SHP77 (cell line): ENCODE results near the gene TCF23.
"Not testable (repeated sequence)": the region's sequence is repeated elsewhere in the genome, so short reads cannot be mapped to it uniquely, and the experiment has no call there.

ENCODE experiments used
- DNase-seq, 2 experiments: peaks; one replicate each; lab custom pipeline; 2025; lab: John Stamatoyannopoulos, UW

The TCF23 gene

DNA sequence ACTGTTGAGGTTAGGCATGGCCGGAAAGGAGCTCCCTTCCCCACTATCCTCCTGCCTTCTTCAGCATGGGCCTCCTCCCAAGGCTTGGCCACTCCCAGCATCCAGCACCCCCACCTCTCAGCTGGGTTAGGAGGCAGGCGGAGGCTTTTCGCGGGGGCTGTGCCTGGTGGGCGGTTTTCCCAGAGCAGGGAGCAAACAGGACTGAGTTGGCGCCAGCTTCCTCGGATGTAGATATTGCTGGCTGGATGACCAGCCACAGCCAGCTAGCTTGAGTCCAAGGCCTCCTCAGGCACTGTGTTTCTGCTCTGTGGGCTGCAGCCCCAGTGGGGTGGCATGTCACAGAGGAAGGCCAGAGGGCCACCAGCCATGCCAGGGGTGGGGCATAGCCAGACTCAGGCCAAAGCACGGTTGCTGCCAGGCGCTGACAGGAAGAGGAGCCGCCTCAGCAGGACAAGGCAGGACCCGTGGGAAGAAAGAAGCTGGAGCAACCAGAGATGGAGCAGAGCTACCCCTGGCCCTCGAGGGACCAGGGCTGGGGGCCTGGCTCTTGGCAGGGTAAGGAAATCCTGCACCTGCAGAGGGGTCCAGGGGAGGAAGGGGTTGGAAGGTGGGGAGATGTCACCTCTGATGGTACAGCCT is at the start of gene TCF23:
TSS of gene TCF23 (plus strand) at position 204 of the 639 bp plus-strand sequence. CDS start at position 334, 130 bp downstream.
- no peak for DNase-seq

DNA sequence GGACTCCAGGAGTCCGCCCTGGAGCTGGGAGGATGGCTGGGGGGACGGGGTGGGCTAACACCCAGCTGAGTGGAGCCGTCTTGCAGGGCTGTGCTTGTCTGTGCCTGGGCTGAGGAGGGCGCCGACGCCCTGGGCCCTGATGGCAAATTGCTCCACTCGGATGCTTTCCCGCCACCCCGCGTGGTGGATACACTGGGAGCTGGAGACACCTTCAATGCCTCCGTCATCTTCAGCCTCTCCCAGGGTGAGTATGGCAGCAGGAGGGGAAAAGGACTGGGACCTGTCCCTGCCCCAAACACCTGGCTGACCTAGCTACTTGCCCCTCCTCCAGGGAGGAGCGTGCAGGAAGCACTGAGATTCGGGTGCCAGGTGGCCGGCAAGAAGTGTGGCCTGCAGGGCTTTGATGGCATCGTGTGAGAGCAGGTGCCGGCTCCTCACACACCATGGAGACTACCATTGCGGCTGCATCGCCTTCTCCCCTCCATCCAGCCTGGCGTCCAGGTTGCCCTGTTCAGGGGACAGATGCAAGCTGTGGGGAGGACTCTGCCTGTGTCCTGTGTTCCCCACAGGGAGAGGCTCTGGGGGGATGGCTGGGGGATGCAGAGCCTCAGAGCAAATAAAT is 49.4 kb upstream of the TCF23 start:
- DNase-seq = no peak

- no peak for DNase-seq
Measured at GRCh38 chr2:27100036-27100435, 48.8 kb upstream of the TCF23 start.

DNA sequence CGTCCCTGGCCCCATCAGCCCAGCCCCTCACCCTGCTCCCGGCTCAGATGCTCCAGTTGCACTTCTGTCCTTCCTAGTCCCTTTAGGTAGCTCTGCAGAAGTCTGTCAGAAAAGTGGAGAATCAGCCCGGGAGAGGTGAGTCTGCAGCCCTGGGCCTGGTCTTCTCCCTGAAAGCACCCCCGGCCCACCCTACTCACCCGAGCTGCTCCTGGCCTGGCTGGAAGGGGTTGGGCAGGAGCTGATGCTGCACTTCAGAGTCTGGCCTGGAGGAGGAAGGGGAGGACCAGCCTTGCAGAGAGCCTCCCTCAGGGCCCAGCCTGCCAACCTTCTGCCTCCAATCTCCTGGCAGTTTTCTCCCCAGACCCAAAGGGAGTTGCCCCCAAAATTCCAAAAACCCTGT is 46.5 kb upstream of the TCF23 start:
- DNase-seq = no peak

DNA sequence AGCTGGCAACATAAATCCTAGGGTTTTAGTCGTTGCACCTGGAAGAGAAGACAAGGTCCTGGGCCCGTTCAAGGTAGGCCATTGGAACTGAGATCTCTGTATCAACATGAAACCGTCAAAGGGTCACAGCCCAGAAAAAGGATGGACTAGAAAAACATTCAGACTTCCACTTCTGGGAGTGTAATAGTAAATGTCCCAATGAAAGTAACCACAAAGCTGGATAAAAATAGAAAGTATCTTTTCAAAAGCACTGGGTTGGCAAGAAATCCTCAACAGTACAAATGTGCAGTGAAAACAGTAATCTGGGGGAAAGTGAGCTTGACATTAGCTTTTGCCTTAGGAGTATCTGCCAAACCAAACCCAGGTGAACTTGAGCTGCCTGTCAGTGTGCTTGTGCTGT is 42.8 kb upstream of the TCF23 start:
- no peak for DNase-seq

GRCh38 chr2:27108221-27108620 is 40.6 kb upstream of the TCF23 start:
- DNase-seq = no peak

GRCh38 chr2:27109083-27109482 is 39.7 kb upstream of the TCF23 start:
- DNase-seq = no peak

- DNase-seq = not testable (repeated sequence)
Measured at GRCh38 chr2:27110603-27111352, 38.0 kb upstream of the TCF23 start.

DNA sequence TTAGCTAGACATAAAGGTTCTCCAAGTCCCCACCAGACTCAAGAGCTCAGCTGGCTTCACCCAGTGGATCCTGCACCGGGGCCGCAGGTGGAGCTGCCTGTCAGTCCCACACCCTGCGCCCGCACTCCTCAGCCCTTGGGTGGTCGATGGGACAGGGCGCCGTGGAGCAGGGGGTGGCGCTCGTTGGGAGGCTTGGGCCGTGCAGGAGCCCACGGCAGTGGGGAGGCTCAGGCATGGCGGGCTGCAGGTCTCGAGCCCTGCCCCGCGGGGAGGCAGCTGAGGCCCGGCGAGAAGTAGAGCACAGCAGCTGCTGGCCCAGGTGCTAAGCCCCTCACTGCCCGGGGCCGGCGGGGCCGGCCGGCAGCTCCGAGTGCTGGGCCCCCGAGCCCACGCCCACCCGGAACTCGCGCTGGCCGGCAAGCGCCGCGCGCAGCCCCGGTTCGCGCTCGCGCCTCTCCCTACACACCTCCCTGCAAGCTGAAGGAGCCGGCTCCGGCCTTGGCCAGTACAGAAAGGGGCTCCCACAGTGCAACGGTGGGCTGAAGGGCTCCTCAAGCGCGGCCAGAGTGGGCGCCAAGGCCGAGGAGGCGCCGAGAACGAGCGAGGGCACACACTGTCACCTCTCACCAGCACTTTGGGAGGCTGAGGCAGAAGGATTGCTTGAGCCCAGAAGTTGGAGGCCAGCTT is 37.3 kb upstream of the TCF23 start:
- not testable (repeated sequence) for DNase-seq

- no peak for DNase-seq
Measured at GRCh38 chr2:27115519-27115918, 33.3 kb upstream of the TCF23 start.

- no peak for DNase-seq
Measured at GRCh38 chr2:27117995-27118524, 30.7 kb upstream of the TCF23 start.

DNA sequence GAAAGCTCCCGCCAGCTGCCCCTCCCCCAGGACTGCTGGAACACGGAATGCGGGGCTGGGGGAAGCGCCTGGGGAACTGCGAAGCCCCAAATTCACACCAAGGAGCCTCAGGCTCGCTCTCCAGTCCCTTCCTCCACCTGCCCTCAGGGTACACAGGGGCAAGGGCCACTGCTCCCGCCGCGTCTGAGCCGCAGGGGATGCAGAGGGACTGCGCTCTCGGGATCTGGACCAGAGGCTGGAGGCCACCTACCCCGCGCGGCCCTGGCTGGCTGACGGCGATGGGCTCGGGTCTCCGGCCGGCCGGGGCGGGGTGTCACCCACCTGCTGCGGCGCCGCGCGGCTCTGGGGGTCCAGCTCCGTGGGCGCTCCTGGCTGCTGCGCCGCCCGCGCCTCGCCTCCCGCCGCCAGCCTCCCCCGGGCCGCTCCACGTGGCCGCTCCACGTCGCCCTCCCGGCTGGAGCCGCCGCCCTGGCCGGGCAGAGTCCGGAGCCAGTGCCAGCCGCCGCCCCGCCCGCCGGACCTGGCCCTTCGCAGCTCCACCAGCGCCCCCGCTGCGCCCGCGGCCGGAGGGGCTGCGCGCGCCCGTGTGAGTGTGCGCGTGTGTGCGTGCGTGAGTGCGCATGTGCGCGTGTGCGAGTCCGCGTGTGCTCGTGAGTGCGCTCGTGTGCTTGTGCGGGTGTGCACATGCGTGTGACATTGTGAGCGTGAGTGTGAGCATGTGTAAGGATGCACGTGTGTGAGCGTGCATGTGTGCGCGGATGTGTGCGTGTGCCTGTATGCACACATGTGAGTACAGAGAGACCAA is 30.1 kb upstream of the TCF23 start, which contains the start of gene CGREF1:
TSS of gene CGREF1 (minus strand) at position 604 of the 805 bp plus-strand sequence. CDS start 14,762 bp downstream, outside the sequence.
- DNase-seq = peak in 1 of 2 experiments; percentile 22

DNA sequence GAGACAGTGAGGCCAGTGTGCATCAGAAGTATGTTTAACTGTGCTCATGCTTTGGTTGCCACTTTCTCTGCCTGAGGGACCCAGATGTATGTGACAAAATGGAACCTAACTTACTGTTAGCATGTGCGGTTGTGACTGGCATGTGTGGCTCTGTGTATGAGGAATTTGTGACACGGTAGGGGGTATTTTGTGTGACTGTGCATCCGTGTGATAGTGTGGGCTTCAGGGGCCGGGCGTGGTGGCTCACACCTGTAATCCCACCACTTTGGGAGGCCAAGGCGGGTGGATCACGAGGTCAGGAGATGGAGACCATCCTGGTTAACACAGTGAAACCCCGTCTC is 29.5 kb upstream of the TCF23 start:
- not testable (repeated sequence) for DNase-seq

DNA sequence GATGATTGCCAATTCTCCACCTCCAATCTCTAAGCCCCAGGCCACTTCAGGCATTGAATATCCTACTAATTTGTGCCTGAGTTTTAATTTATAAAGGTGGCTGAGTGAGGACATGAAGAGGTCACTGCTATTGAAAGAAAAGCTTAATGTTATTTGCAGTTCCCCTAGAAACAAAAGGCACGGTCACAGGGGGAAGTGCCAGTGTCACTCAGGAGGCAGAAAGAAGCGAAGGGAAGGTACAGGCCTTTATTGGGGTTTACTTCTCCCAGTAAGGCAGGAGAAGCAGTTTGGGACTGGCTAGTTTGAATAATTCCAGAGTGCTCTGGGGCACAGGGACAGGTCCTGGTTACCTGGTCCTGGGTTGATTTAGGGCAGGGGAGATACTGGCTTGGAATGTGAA is 26.9 kb upstream of the TCF23 start:
- no peak for DNase-seq

GRCh38 chr2:27122791-27123190 is 26.0 kb upstream of the TCF23 start:
- no peak for DNase-seq

DNA sequence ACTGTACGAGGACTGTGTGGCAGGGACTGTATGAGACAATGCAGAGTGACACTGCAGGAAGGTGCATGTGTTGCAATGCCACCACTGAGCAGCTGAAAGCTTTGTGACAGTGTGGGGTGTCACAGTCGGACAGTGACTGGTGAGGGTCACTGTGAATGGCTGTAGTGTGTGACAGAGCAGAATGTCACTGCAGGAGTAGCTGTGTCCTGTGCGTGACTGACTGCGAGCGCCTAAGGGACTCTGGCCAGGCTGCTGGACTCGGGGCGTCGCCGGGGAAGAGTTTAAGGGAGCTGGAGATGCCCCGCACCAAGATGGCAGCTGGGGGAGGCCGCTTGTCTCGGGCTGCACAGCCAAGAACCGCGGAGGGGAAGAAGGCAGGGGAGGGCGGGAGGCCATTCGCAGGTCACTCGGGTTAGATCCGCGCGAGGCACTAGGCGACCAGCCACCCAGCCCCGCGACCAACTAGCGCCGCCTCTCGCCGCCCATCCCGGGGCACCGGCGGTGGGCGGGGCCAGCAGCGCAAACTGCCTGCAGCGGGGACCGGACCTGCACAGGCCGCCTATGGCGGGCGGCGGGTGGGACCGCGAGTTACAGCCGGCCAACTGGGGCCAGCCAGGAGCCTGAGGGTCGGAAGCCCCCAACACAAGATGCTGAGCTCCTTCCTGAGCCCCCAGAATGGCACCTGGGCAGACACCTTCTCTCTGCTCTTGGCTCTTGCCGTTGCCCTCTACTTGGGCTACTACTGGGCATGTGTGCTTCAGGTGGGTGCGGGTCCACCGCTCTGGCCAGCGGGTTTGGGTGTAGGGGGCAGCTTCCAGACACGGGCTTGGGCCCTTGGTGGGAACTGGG is 25.3 kb upstream of the TCF23 start, which contains the start of gene ABHD1:
TSS of gene ABHD1 (plus strand) at position 514 of the 849 bp plus-strand sequence. CDS start at position 648, 134 bp downstream.
- DNase-seq = peak in 1 of 2 experiments; percentile 35

- no peak for DNase-seq
Measured at GRCh38 chr2:27125104-27125503, 23.7 kb upstream of the TCF23 start.

- no peak for DNase-seq
Measured at GRCh38 chr2:27126252-27126710, 22.5 kb upstream of the TCF23 start.

- DNase-seq = no peak
Measured at GRCh38 chr2:27127883-27128667, 20.7 kb upstream of the TCF23 start.
